HEK293 (cell line): ENCODE measurements around the gene RHOB.

Experiments
- CTCF ChIP-seq: fragments of 450-650 bp; formaldehyde crosslinking; IDR thresholded peaks from 2 replicates; pipeline ENCODE4 v1.5.1; 2016; ENCODE audit warnings: missing biosample characterization, missing genetic modification characterization
- PBX3 ChIP-seq: sonication (generic); formaldehyde crosslinking; IDR thresholded peaks from 2 replicates; pipeline ENCODE4 v1.8.1; 2022; ENCODE audit warnings: mild to moderate bottlenecking, moderate library complexity, missing genetic modification reagents
- REST ChIP-seq: fragments of 450-650 bp; formaldehyde crosslinking; IDR thresholded peaks from 2 replicates; pipeline ENCODE4 v1.5.1; 2016; ENCODE audit warnings: missing biosample characterization, missing genetic modification characterization
- ZNF670 ChIP-seq: fragments of 450-650 bp; formaldehyde crosslinking; IDR thresholded peaks from 2 replicates; pipeline ENCODE4 v1.5.1; 2016; ENCODE audit warnings: missing biosample characterization, missing genetic modification characterization, low read depth

- no peak for TF ChIP-seq REST (tag by site-specific recombination)
- TF ChIP-seq PBX3 (CRISPR knock-in tag), result no peak
- no peak for TF ChIP-seq ZNF670 (tag by site-specific recombination)
- no peak for TF ChIP-seq CTCF
Measured at GRCh38 chr2:20421988-20422370, 24.9 kb upstream of the RHOB start.
